ENCODE data around the gene PPP3R2. TPM values are rescaled to one million over a fixed set of nuclear protein-coding genes. Genes with fewer than 3 reads are reported as not detected.

PPP3R2 gene
- total RNA-seq, 1 donor from 2014 or later = not detected

Other genes starting within 250 kb of the PPP3R2 start
- gene BAAT, start 210.0 kb downstream of the PPP3R2 start, total RNA-seq = 459 TPM
- 5.1 TPM for gene MRPL50, start 196.4 kb downstream of the PPP3R2 start, total RNA-seq
- gene ZNF189, start 196.1 kb downstream of the PPP3R2 start, total RNA-seq = 8.3 TPM
- gene ALDOB, start 159.2 kb downstream of the PPP3R2 start, total RNA-seq = 4,002 TPM
- gene RNF20, start 61.1 kb downstream of the PPP3R2 start, total RNA-seq = 17.4 TPM
- gene GRIN3A, start 143.7 kb upstream of the PPP3R2 start, total RNA-seq = 0.08 TPM

Data from left lobe of liver (tissue), 1 donor.